Colonic mucosa (tissue), 4 donors: ENCODE results near the gene NMB. TPM values are rescaled to one million over a fixed set of nuclear protein-coding genes. Genes with fewer than 3 reads are reported as not detected.

ENCODE experiments used
- DNase-seq: peaks from one replicate; pipeline ENCODE4 v3.0.0-alpha.2; 2020
- H3K27ac ChIP-seq: fragments of 200-600 bp; one replicate; pipeline ENCODE4 v1.8.0; 2021
- H3K27me3 ChIP-seq: fragments of 200-600 bp; one replicate; pipeline ENCODE4 v1.8.0; 2021
- H3K36me3 ChIP-seq: fragments of 200-600 bp; one replicate; pipeline ENCODE4 v1.8.0; 2021
- H3K4me1 ChIP-seq: fragments of 200-600 bp; one replicate; pipeline ENCODE4 v1.8.0; 2021; ENCODE audit warnings: mild to moderate bottlenecking
- H3K4me3 ChIP-seq: fragments of 200-600 bp; one replicate; pipeline ENCODE4 v1.8.0; 2021
- H3K9ac ChIP-seq, 2 donors: one replicate each; pipeline ENCODE4 v1.7.0; 2013; ENCODE audit warnings: control low read depth in 2 of 2, low read depth in 2 of 2, low read length in 2 of 2
- H3K9me3 ChIP-seq: fragments of 200-600 bp; one replicate; pipeline ENCODE4 v1.8.0; 2021
- CTCF ChIP-seq: fragments of 200-600 bp; IDR thresholded peaks from one replicate; pipeline ENCODE4 v1.8.0; 2022; ENCODE audit warnings: antibody characterized with exemption, mild to moderate bottlenecking
- intact Hi-C: fragments of 100-400 bp; cut with DNase I; formaldehyde crosslinking; loops from one replicate; pipeline ENCODE4 v1.14.1; 2022
- total RNA-seq, 2 donors: library from RNA; stranded (reverse); fragmentation: NEBNext Ultra II Directional in 1 of 2; extraction: Animal tissue kit (Norgen Biotek cat#: 25700) in 1 of 2; gene quantifications; one replicate each; pipeline ENCODE4 v1.2.1, GENCODE V29; 2021
- donor health status: healthy.
- donor health status: DM: no; HTN: no; CAD: no.
- donor health status: DM: no; HTN: no; CAD: no.

The NMB gene
- total RNA-seq, 2 donors from 2014 or later: 2.8 to 4.4 TPM

GRCh38 chr15:84625123-84625522 is 32.9 kb downstream of the NMB start:
- no peak for TF ChIP-seq CTCF

GRCh38 chr15:84624359-84624758 is 33.6 kb downstream of the NMB start:
- Histone ChIP-seq H3K9ac (no peak overlapping the region), H3K27me3 (no peaks in the 10 kb centered on the region), H3K4me1 (no peaks in the 10 kb centered on the region), H3K4me3 (no peak overlapping the region), H3K36me3 (no peaks in the 10 kb centered on the region), H3K27ac (no peak overlapping the region), H3K9me3 (peaks cover 10% of the 10 kb centered on the region)
- intact Hi-C loops: no loop called here
- no peak for DNase-seq
- no peak for TF ChIP-seq CTCF

More at GRCh38 chr15:84625123-84625522, 32.9 kb downstream of the NMB start:
- H3K4me3 ChIP-seq: no peak overlapping the region
- intact Hi-C loops: no loop called here
- no peaks in the 10 kb centered on the region for H3K4me1 ChIP-seq
- no peak overlapping the region for H3K9ac ChIP-seq
- DNase-seq: no peak
- H3K9me3 ChIP-seq: peaks cover 10% of the 10 kb centered on the region
- no peak overlapping the region for H3K27ac ChIP-seq
- H3K27me3 ChIP-seq: no peaks in the 10 kb centered on the region
- no peaks in the 10 kb centered on the region for H3K36me3 ChIP-seq

GRCh38 chr15:84621358-84621979 is 36.5 kb downstream of the NMB start:
- Histone ChIP-seq H3K9me3 (peaks cover 10% of the 10 kb centered on the region), H3K27me3 (no peaks in the 10 kb centered on the region), H3K9ac (no peak overlapping the region), H3K27ac (no peak overlapping the region), H3K36me3 (no peaks in the 10 kb centered on the region), H3K4me1 (no peaks in the 10 kb centered on the region), H3K4me3 (no peak overlapping the region)
- intact Hi-C loops: no loop called here
- no peak for DNase-seq
- no peak for TF ChIP-seq CTCF

- no peaks in the 10 kb centered on the region for H3K27me3 ChIP-seq
- no peaks in the 10 kb centered on the region for H3K4me1 ChIP-seq
- H3K27ac ChIP-seq: no peak overlapping the region
- H3K36me3 ChIP-seq: no peaks in the 10 kb centered on the region
- no peak for TF ChIP-seq CTCF
- intact Hi-C loops: no loop called here
- H3K9me3 ChIP-seq: peaks cover 10% of the 10 kb centered on the region
- H3K9ac ChIP-seq: no peak overlapping the region
- H3K4me3 ChIP-seq: no peak overlapping the region
- DNase-seq: no peak
Measured at GRCh38 chr15:84620626-84621025, 37.4 kb downstream of the NMB start.

GRCh38 chr15:84616235-84616634 is 41.8 kb downstream of the NMB start:
- Histone ChIP-seq H3K27me3 (no peaks in the 10 kb centered on the region), H3K4me3 (no peak overlapping the region), H3K4me1 (no peaks in the 10 kb centered on the region), H3K9me3 (peaks cover 5% of the 10 kb centered on the region), H3K9ac (no peak overlapping the region), H3K27ac (no peak overlapping the region), H3K36me3 (no peaks in the 10 kb centered on the region)
- intact Hi-C loops: no loop called here
- no peak for DNase-seq
- no peak for TF ChIP-seq CTCF
